HEK293T (cell line): Measurements from ENCODE around the gene RPL13.

Source experiments
- FOXK2 ChIP-seq: fragments of 450-650 bp; IDR thresholded peaks from 2 replicates; pipeline ENCODE4 v1.6.1; 2016; ENCODE audit warnings: mild to moderate bottlenecking
- FOXM1 ChIP-seq: fragments of 450-650 bp; IDR thresholded peaks from 2 replicates; pipeline ENCODE4 v1.6.1; 2017; ENCODE audit warnings: mild to moderate bottlenecking, borderline replicate concordance
- HDGF ChIP-seq: fragments of 450-650 bp; IDR thresholded peaks from 2 replicates; pipeline ENCODE4 v1.6.1; 2017; ENCODE audit warnings: antibody characterized with exemption, borderline replicate concordance

DNA sequence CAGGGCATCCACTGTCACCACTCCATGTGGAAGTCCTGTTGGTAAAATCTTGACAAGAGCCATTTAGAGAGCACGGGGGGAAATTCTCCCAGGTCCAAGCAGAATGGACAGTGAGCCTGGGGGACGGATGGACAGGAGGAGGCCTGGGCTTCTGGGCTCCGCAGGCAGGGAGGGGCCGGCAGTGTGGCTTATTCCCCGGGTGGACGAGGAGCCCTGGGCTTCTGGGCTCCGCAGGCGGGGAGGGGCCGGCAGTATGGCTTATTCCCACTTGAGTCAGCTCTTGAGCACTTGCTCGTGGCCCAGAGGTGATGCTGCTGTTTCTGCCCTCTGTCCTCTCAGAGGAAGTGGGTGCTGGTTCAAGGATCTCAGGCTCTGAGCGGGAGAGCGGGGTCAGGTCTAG lies 22.2 kb upstream of the RPL13 start:
- TF ChIP-seq HDGF (no peak), FOXM1 (no peak), FOXK2 (no peak)
